DND-41 (cell line): Measurements from ENCODE around the gene FAM234A.
A peak's percentile ranks its signal among the peaks of the same experiment; 100 is the strongest.

Source experiments
- ATAC-seq: fragments of 200-7000 bp; cut with Tn5 transposase; 3 replicates; pipeline ENCODE4 v1.9.1; 2021; ENCODE audit warnings: low read depth; ENCODE audit not compliant: insufficient read depth
- DNase-seq: peaks from one replicate; pipeline ENCODE4 v3.0.0-alpha.2; 2020
- H2AFZ ChIP-seq: 2 replicates; pipeline ENCODE4 v1.6.0; 2012; ENCODE audit warnings: low read depth, low read length
- H3K27ac ChIP-seq: 2 replicates; pipeline ENCODE4 v1.5.1; 2012; ENCODE audit warnings: low read length, inconsistent platforms
- H3K27me3 ChIP-seq: fragments of 200-600 bp; sonication (generic); 2 replicates; pipeline ENCODE4 v1.6.0; 2012; ENCODE audit warnings: low read length, mild to moderate bottlenecking, inconsistent platforms; ENCODE audit not compliant: insufficient read depth, poor library complexity
- H3K36me3 ChIP-seq: 2 replicates; pipeline ENCODE4 v1.5.1; 2012; ENCODE audit warnings: low read length, inconsistent platforms; ENCODE audit not compliant: insufficient read depth
- H3K4me1 ChIP-seq: 2 replicates; pipeline ENCODE4 v1.5.1; 2012; ENCODE audit warnings: mild to moderate bottlenecking, low read length; ENCODE audit not compliant: insufficient read depth
- H3K4me2 ChIP-seq: 2 replicates; pipeline ENCODE4 v1.6.0; 2012; ENCODE audit warnings: mild to moderate bottlenecking, moderate library complexity, low read length, inconsistent platforms; ENCODE audit not compliant: insufficient read depth
- H3K4me3 ChIP-seq, 2 experiments: fragments of 200-600 bp in 1 of 2; shearing (Covaris generic) in 1 of 2; 2 replicates each; pipeline ENCODE4 v1.5.1; 2012 to 2016; ENCODE audit warnings: inconsistent platforms in 2 of 2, low read length in 2 of 2, mild to moderate bottlenecking in 2 of 2, low read depth in 1 of 2, moderate library complexity in 1 of 2
- H3K79me2 ChIP-seq: 2 replicates; pipeline ENCODE4 v1.6.0; 2012; ENCODE audit warnings: low read length, inconsistent platforms; ENCODE audit not compliant: insufficient read depth
- H3K9ac ChIP-seq: 2 replicates; pipeline ENCODE4 v1.6.0; 2012; ENCODE audit warnings: low read depth, mild to moderate bottlenecking, inconsistent platforms, low read length, moderate library complexity
- H3K9me3 ChIP-seq: 2 replicates; pipeline ENCODE4 v1.5.1; 2012; ENCODE audit warnings: low read length, moderate library complexity, mild to moderate bottlenecking, inconsistent platforms; ENCODE audit not compliant: insufficient read depth, severe bottlenecking
- H4K20me1 ChIP-seq: 2 replicates; pipeline ENCODE4 v1.6.0; 2012; ENCODE audit warnings: low read length; ENCODE audit not compliant: insufficient read depth
- CTCF ChIP-seq: IDR thresholded peaks from 2 replicates; pipeline ENCODE4 v1.5.1; 2012; ENCODE audit warnings: borderline replicate concordance, low read length, moderate library complexity, mild to moderate bottlenecking; ENCODE audit not compliant: poor library complexity, severe bottlenecking; ENCODE audit errors: extremely low read depth
- EZH2 ChIP-seq: IDR thresholded peaks from 3 replicates; pipeline ENCODE4 v1.6.1; 2012; ENCODE audit warnings: borderline replicate concordance, low read depth, mild to moderate bottlenecking, moderate library complexity, low read length, inconsistent platforms; ENCODE audit not compliant: severe bottlenecking

Gene FAM234A

DNA sequence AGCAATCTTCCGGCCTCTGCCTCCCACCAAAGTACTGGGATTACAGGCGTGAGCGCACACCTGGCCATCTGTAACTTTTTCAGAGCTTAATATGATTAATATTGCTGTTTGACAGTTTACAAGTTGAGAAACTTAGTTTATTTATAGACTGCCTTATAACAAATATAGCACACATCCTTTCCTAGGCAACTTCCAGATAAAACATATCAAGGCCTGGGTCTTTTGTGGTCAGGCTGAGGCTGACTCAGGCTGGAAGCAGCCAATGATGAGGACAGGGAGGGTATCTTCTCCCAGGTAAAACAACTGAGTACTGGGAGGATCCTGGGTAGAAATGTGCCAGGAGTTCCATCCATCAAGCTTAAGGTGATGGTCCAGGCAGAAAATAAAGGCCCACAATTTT is 21.6 kb upstream of the FAM234A start:
- ATAC-seq (no peak), DNase-seq (no peak)
- Histone ChIP-seq H2AFZ (no peak overlapping the region), H3K27me3 (no peaks in the 10 kb centered on the region), H3K4me1 (no peaks in the 10 kb centered on the region), H3K9ac (no peak overlapping the region), H3K9me3 (no peaks in the 10 kb centered on the region), H3K79me2 (peaks cover 92% of the 10 kb centered on the region), H4K20me1 (peaks cover 58% of the 10 kb centered on the region), H3K27ac (no peak overlapping the region), H3K4me2 (no peak overlapping the region), H3K36me3 (peaks cover 97% of the 10 kb centered on the region), H3K4me3 (no peak overlapping the region)
- TF ChIP-seq EZH2 (no peak), CTCF (no peak)

- H3K4me2 ChIP-seq, result no peak overlapping the region
- peaks cover 86% of the 10 kb centered on the region for H3K36me3 ChIP-seq
- ATAC-seq, result no peak
Observed at GRCh38 chr16:220021-220420, 14.6 kb upstream of the FAM234A start.

GRCh38 chr16:228151-228851 is 6.3 kb upstream of the FAM234A start:
- H3K9me3 ChIP-seq, result no peaks in the 10 kb centered on the region
- TF ChIP-seq EZH2, result no peak
- no peak for TF ChIP-seq CTCF
- ATAC-seq (peak; percentile 23), DNase-seq (no peak)
- peak overlapping the region; percentile 80 for H3K9ac ChIP-seq
- H3K4me3 ChIP-seq, result peak overlapping the region; percentile 62 to 80
- peak overlapping the region; percentile 98; the same call in 1 of the 2 replicates for H2AFZ ChIP-seq
- H4K20me1 ChIP-seq, result peaks cover 39% of the 10 kb centered on the region
- peak overlapping the region; percentile 67 for H3K4me2 ChIP-seq
- H3K36me3 ChIP-seq, result peaks cover 48% of the 10 kb centered on the region
- peaks cover 32% of the 10 kb centered on the region for H3K4me1 ChIP-seq
- peak overlapping the region; percentile 97 for H3K27ac ChIP-seq
- H3K27me3 ChIP-seq, result no peaks in the 10 kb centered on the region
- H3K79me2 ChIP-seq, result peaks cover 57% of the 10 kb centered on the region

More at GRCh38 chr16:220021-220420, 14.6 kb upstream of the FAM234A start:
- DNase-seq, result no peak
- Histone ChIP-seq H2AFZ (no peak overlapping the region), H3K9me3 (no peaks in the 10 kb centered on the region), H3K27ac (no peak overlapping the region), H3K27me3 (no peaks in the 10 kb centered on the region), H3K4me3 (no peak overlapping the region), H4K20me1 (peaks cover 48% of the 10 kb centered on the region; the same call in 1 of the 2 replicates), H3K9ac (no peak overlapping the region), H3K4me1 (peaks cover 2% of the 10 kb centered on the region; the same call in 1 of the 2 replicates), H3K79me2 (peaks cover 94% of the 10 kb centered on the region)
- TF ChIP-seq CTCF (no peak), EZH2 (no peak)
